GM12878 (cell line): ENCODE measurements around the gene SPI1. TPM values are rescaled to one million over a fixed set of nuclear protein-coding genes. Genes with fewer than 3 reads are reported as not detected.

Source experiments
- E2F8 ChIP-seq: fragments of 450-650 bp; IDR thresholded peaks from 2 replicates; pipeline ENCODE4 v1.6.1; 2018; ENCODE audit warnings: mild to moderate bottlenecking, low read depth, moderate library complexity; ENCODE audit not compliant: partially characterized antibody
- LARP7 ChIP-seq: fragments of 450-650 bp; IDR thresholded peaks from 2 replicates; pipeline ENCODE4 v1.6.1; 2017; ENCODE audit warnings: mild to moderate bottlenecking
- NFYB ChIP-seq: IDR thresholded peaks from 2 replicates; pipeline ENCODE4 v1.6.1; 2011; ENCODE audit warnings: low read depth, mild to moderate bottlenecking, low read length, improper control_type of control experiment, moderate library complexity; ENCODE audit not compliant: insufficient read depth
- PAX5 ChIP-seq: IDR thresholded peaks from 2 replicates; pipeline ENCODE4 v1.6.1; 2011; ENCODE audit warnings: low read depth, low read length, borderline replicate concordance
- SIX5 ChIP-seq: IDR thresholded peaks from 2 replicates; pipeline ENCODE4 v1.6.1; 2011; ENCODE audit warnings: mild to moderate bottlenecking, low read depth, low read length, moderate library complexity; ENCODE audit not compliant: severe bottlenecking
- TARDBP ChIP-seq: IDR thresholded peaks from 2 replicates; pipeline ENCODE4 v1.6.1; 2016; ENCODE audit warnings: borderline replicate concordance
- ZNF24 ChIP-seq: fragments of 450-650 bp; IDR thresholded peaks from 2 replicates; pipeline ENCODE4 v1.6.1; 2017; ENCODE audit warnings: antibody characterized with exemption, mild to moderate bottlenecking
- ZNF687 ChIP-seq: fragments of 450-650 bp; IDR thresholded peaks from 2 replicates; pipeline ENCODE4 v1.6.1; 2017; ENCODE audit warnings: mild to moderate bottlenecking, moderate library complexity
- ZSCAN29 ChIP-seq: fragments of 450-650 bp; IDR thresholded peaks from 2 replicates; pipeline ENCODE4 v1.6.1; 2017; ENCODE audit warnings: mild to moderate bottlenecking, moderate library complexity
- polyA plus RNA-seq, 11 experiments: library from polyadenylated mRNA; depleted of rRNA in 4 of 11; unstranded in 6 of 11; stranded (reverse) in 5 of 11; fragments of >200 nt; fragmentation: Nextera tagmentation in 4 of 11; fragmentation: Illumina TruSeq in 1 of 11; extraction: Ambion mirVana in 4 of 11; extraction: Trizol in 1 of 11; gene quantifications; 1 replicate in 1 of 11; 2 replicates in 10 of 11; pipeline versions ENCODE4 v1.2.1 to v1.2.3, GENCODE V29; 2011 to 2016; ENCODE audit warnings: inconsistent platforms in 2 of 11, missing spikeins in 2 of 11, low read depth in 1 of 11
- total RNA-seq, 4 experiments: library from RNA; depleted of rRNA in 3 of 4; stranded (reverse); fragments of >200 nt in 3 of 4; fragmentation: Illumina TruSeq in 1 of 4; extraction: Trizol in 1 of 4; gene quantifications; 2 replicates each; pipeline versions ENCODE4 v1.2.1 to v1.2.3, GENCODE V29; 2013 to 2021

Gene SPI1
- total and polyA plus RNA-seq, 10 of the 15 experiments (the other 5 are each of a cell fraction or from before 2014, with no cell fraction given), result 0.05 to 31.1 (median 9.7) TPM

GRCh38 chr11:47332791-47333525 lies 45.4 kb downstream of the SPI1 start (continued):
- TF ChIP-seq ZNF687, result no peak
- no peak for TF ChIP-seq ZNF24
- no peak for TF ChIP-seq PAX5
- TF ChIP-seq E2F8, result no peak
- TF ChIP-seq ZSCAN29, result no peak
- no peak for TF ChIP-seq SIX5
- no peak for TF ChIP-seq NFYB
- no peak for TF ChIP-seq LARP7
- no peak for TF ChIP-seq TARDBP
